ENCODE data around the gene AKNA.
"Not testable (repeated sequence)": the region's sequence is repeated elsewhere in the genome, so short reads cannot be mapped to it uniquely, and the experiment has no call there.

AKNA gene

DNA sequence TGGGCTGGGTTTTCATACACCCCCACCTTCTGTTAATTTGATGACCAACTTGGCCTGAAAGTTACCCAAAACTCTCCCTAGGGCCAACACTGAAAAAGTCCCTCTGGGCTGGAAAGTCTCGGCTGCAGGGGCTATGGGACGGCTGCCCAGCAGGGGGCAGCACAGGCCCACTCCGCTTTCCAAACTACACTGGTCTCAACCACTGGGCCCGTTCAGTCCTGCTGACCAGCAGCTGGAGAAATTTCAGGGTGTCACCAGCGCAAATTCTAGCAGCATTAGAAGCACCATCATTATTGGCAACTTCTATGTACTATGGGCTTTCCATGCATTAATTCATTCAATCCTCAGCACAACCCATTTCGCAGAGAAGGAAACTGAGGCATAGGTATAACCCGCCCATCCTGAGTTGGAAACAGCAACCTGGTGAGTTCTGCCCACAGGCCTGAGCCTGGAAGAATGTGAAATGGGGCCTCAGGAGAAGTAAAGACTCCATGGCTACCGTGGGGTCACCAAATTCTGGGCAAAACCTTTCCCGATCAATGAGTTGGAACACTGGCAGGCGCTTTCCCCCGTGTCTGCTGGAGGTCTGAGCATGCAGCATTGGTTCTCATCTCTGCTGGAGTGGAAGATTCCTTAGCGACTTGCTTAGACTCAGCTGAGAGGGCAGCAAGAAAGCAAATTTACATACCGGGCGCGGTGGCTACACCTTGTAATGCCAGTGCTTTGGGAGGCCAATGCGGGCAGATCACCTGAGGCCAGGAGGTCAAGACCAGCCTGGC is 48.5 kb downstream of the AKNA start:
- POLR2A ChIA-PET (ENCODE audit: low non-redundant PET) = interaction anchor here (0.6 kb wide), 1 partner anchor 577 kb away, joined by 3 read pairs; no protein-coding TSS in a partner anchor
- TF ChIP-seq, protein P1, sequence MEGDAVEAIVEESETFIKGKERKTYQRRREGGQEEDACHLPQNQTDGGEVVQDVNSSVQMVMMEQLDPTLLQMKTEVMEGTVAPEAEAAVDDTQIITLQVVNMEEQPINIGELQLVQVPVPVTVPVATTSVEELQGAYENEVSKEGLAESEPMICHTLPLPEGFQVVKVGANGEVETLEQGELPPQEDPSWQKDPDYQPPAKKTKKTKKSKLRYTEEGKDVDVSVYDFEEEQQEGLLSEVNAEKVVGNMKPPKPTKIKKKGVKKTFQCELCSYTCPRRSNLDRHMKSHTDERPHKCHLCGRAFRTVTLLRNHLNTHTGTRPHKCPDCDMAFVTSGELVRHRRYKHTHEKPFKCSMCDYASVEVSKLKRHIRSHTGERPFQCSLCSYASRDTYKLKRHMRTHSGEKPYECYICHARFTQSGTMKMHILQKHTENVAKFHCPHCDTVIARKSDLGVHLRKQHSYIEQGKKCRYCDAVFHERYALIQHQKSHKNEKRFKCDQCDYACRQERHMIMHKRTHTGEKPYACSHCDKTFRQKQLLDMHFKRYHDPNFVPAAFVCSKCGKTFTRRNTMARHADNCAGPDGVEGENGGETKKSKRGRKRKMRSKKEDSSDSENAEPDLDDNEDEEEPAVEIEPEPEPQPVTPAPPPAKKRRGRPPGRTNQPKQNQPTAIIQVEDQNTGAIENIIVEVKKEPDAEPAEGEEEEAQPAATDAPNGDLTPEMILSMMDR (conservative IDR thresholded peaks at IDR 0.05; ENCODE audit: low read depth) = peak; percentile 93
- CTCF ChIA-PET = interaction anchor here (0.5 to 1.2 kb wide), 7 partner anchors 10 to 573 kb away, joined by 3 to 5 read pairs (median 3); no protein-coding TSS in a partner anchor
- no peak overlapping the region for H3K27ac ChIP-seq
- DNase-seq (ENCODE audit: low spot score) = peak; percentile 90

DNA sequence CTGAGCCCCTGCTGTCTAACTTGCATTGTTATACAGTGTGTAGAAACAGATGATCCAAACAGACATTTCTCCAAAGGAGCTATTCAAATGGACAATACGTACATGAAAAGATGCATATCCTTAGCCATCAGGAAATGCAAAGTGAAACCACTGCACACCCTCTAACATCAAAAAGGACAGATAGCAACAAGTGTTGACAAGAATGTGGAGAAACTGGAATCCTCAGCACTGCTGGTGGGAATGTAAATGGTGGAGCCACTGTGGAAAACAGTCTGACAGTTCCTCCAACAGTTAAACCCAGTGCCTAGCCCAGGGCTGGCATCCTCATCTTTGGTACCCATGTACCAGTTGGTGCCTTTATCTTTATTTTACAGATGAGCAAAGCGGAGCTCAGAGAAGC is 49.6 kb downstream of the AKNA start:
- no peak for DNase-seq (ENCODE audit: low spot score)
- ChIA-PET POLR2A (ENCODE audit: low non-redundant PET) (no interaction called here), CTCF (interaction anchor here (0.5 kb wide), 1 partner anchor 65 kb away, joined by 3 read pairs; no protein-coding TSS in a partner anchor)
- TF ChIP-seq, protein P1 (conservative IDR thresholded peaks at IDR 0.05; ENCODE audit: low read depth) = no peak
- no peak overlapping the region for H3K27ac ChIP-seq

DNA sequence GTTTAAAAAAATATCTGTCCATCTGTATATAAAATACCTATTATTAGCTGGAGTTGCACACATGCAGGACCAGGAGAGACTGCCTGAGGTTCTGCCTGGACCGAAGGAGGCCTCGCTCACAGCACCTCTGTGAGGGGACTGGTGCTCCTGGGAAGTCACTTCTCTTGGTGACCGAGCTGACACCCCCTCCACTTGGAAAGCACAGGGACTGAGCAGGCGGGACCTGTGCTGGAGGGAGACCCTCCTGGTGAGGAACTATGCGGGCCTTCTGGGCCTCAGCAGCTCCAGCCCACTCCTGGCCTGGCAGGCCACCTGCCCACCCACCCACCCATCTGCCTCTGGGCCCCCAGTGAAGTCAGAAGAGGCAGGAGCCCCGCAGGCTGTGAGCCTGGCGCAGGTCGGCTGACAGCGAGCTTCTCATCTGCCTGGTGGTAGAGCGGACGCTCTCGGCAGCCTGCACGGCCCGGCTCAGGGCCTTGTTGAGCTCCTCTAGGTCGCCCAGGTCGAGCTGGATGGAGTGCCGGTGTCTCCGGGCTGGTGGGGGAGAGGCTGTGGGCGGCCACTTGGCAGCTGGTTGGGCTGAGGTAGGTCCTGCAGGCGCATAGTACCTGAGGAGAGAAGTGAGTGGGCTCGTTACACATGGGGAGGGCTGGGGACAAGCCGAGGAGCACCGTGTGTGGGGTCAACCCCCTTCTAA is 50.9 kb downstream of the AKNA start:
- ChIA-PET CTCF (interaction anchor here (1.0 kb wide), 1 partner anchor 46 kb away, joined by 6 read pairs; no protein-coding TSS in a partner anchor), POLR2A (ENCODE audit: low non-redundant PET) (no interaction called here)
- DNase-seq (ENCODE audit: low spot score) = no peak
- TF ChIP-seq, protein P1 (conservative IDR thresholded peaks at IDR 0.05; ENCODE audit: low read depth) = no peak
- H3K27ac ChIP-seq = no peak overlapping the region

DNA sequence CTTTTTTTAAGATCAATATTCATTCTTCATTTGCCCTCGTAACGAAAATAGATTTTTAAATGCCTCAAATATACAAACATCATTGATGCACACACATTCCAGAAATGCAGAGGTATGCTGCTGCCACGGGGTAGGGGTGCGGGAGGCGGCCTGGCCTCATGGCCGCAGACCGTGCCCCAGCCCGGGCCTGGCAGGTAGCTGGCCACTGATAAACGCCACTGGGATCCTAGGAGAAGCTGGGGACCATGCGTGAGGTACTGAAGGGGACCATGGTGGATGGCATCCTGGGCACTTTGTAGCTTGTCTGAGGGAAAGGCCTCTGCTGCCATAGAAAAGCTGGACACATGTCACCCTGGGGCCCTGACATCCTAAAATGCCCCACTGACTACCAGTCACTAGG is 51.6 kb downstream of the AKNA start:
- H3K27ac ChIP-seq = no peak overlapping the region
- CTCF ChIA-PET = interaction anchor here (0.6 to 1.0 kb wide), 2 partner anchors 45 to 154 kb away, joined by 6 to 8 read pairs; no protein-coding TSS in a partner anchor
- TF ChIP-seq, protein P1 (conservative IDR thresholded peaks at IDR 0.05; ENCODE audit: low read depth) = no peak
- DNase-seq (ENCODE audit: low spot score) = no peak
- POLR2A ChIA-PET (ENCODE audit: low non-redundant PET) = no interaction called here

DNA sequence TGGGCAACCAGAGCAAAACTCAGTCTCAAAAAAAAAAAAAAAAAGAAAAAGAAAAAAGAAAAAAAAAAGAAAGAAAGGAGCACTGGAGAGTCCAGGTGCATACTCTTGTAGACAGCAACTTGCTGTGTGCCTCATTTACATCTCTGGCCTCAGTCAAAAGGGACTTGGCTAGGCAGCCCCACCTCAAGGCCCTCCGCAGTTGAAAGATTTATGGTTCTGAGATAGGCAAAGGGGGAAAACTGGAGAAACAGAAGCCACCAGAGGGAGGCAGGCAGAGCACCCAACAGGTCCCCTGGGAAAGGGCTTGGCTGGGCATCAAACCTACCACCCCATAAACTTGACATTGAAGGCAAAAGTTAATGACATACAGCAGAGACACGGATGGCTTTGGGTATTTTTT is 52.0 kb downstream of the AKNA start:
- ChIA-PET CTCF (interaction anchor here (0.6 to 1.0 kb wide), 2 partner anchors 45 to 154 kb away, joined by 6 to 8 read pairs; no protein-coding TSS in a partner anchor), POLR2A (ENCODE audit: low non-redundant PET) (no interaction called here)
- no peak for DNase-seq (ENCODE audit: low spot score)

DNA sequence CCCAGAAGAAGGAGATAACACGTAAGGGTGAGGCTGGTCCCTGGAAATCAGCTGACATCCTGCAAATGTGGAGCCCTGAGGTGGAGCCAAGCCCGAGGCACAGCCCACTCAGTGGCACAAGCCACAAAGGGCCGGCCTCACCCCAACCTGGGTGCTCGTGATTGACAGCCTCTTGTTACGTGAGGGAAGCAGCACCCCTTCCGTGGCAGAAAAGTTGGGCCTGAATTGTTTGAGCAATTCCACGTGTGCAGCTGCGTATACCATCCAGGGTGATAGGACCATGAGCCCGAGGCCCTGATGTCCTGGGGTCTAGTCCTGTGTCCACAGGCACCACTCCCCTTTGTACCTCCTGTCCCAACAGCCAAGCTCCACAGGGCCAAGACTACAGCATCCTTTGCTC is 53.3 kb downstream of the AKNA start:
- TF ChIP-seq, protein P1 (conservative IDR thresholded peaks at IDR 0.05; ENCODE audit: low read depth) = no peak
- no peak for DNase-seq (ENCODE audit: low spot score)
- no peak overlapping the region for H3K27ac ChIP-seq
- ChIA-PET CTCF (interaction anchor here (0.6 kb wide), 1 partner anchor 67 kb away, joined by 3 read pairs; no protein-coding TSS in a partner anchor), POLR2A (ENCODE audit: low non-redundant PET) (no interaction called here)

More for the DNA sequence above, 52.0 kb downstream of the AKNA start:
- TF ChIP-seq, protein P1 (conservative IDR thresholded peaks at IDR 0.05; ENCODE audit: low read depth) = no peak
- H3K27ac ChIP-seq = no peak overlapping the region

DNA sequence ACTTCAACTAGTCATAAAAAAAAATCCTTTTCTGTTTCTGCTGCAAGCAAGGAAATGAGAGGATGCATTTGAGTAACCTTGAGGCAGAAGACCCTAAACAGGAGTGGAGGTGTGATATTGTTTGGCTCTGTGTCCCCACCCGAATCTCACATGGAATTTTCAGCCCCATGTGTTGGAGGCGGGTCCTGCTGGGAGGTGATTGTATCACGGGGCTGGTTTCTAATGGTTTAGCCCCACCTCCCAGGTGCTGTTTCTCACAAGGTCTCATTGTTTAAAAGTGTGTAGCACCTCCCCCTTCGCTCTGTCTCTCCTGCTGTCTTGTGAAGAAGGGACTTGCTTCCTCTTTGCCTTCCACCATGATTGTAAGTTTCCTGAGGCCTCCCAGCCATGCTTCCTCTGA is 54.1 kb downstream of the AKNA start:
- CTCF ChIA-PET = interaction anchor here (0.6 kb wide), 1 partner anchor 68 kb away, joined by 3 read pairs; no protein-coding TSS in a partner anchor
- DNase-seq (ENCODE audit: low spot score); H3K27ac ChIP-seq; POLR2A ChIA-PET (ENCODE audit: low non-redundant PET): not testable (repeated sequence)

DNA sequence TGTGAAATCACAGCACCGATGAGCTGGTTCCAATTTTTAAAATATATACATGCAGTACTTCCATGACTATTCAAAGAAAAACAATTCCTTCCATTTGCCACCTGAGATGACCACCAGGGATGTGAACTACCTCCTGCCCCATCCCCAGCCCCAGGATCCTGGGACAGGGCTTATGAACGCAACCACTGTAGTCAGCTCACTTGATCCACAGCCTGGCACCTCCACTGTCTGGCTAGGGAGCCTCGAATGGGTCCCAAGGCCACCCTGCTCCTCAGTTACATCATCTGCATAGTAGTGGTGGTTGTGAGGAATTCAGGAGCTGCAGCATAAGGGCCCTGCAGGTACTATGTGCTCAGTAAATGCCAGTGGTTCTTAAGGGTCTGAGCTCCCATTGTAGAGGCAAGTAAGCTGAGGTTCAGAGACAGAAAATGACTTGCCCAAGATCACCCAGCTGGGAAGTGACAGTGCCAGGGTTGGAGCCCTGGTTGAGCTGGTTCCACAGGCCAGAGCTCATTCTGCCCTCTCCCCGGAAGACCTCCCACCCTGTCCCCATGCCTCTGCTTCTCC is 55.2 kb downstream of the AKNA start:
- POLR2A ChIA-PET (ENCODE audit: low non-redundant PET); CTCF ChIA-PET; H3K27ac ChIP-seq: not testable (repeated sequence)

More for the DNA sequence above, 55.2 kb downstream of the AKNA start:
- not testable (repeated sequence) for DNase-seq (ENCODE audit: low spot score)

Data from RWPE1 (cell line).